HG03378 (cell line): ENCODE results near the gene SCAMP5.

ENCODE experiments used
- ATAC-seq: cut with Tn5 transposase; IDR thresholded peaks from one replicate; pipeline ENCODE4 v1.9.1; 2021; ENCODE audit warnings: mild to moderate bottlenecking, moderate library complexity; ENCODE audit not compliant: unreplicated experiment

Gene SCAMP5

GRCh38 chr15:75021341-75021740 lies 26.0 kb downstream of the SCAMP5 start:
- ATAC-seq = no peak

DNA sequence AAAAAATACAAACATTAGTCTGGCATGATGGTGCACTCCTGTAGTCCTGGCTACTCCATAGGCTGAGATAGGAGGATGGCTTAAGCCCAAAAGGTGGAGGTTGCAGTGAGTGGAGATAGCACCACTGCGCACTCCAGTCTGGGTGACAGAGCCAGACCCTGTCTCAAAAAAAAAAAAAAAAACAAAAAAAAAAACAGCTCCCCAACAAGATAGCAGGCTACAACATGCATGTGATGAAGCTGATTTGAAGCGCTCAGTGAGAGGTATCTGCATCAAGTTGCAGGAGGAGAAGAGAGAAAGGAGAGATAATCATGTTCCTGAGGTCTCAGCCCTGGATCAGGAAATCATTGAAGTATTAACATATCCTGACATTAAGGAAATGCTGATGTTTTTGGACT lies 27.4 kb downstream of the SCAMP5 start:
- no peak for ATAC-seq

DNA sequence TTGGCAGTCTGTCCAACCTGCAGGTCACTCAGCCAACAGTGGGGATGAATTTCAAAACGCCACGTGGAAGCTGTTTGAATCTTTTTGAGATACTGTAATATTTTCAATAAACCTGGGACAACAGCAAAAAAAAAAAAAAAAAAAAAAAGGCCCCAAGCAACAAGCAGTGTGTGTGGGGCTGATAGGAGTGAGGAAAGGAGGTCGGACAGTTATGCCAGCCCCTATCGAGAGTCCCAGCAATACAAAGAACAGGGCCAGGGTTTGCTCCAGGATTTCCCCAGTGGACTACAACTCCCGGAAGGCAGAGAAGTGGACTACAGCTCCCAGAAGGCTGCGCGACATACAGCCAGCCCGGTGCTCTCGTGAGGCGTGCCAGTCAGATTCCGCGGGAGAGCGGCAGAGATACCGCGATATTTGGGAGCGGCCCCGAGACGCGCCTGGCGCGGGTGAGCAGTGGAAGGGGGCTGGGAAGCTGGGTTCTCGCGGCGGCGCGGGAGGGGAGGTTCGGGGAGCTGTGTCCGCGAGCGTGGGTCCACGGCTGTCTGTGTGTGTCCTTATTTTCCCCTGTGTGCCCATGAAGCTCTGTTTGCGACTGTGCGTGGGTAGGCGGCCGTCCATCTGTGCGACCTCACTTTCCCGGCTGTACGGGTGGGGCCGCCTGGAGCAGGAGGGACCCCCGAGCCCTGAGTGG lies 28.0 kb downstream of the SCAMP5 start, which contains the start of gene PPCDC:
TSS of gene PPCDC (plus strand) at position 410 of the 691 bp plus-strand sequence. CDS start 4,729 bp downstream, outside the sequence.
- peak; percentile 79 for ATAC-seq

GRCh38 chr15:75023872-75024636 lies 28.7 kb downstream of the SCAMP5 start:
- ATAC-seq = no peak

GRCh38 chr15:75025107-75025506 lies 29.7 kb downstream of the SCAMP5 start:
- ATAC-seq = no peak

DNA sequence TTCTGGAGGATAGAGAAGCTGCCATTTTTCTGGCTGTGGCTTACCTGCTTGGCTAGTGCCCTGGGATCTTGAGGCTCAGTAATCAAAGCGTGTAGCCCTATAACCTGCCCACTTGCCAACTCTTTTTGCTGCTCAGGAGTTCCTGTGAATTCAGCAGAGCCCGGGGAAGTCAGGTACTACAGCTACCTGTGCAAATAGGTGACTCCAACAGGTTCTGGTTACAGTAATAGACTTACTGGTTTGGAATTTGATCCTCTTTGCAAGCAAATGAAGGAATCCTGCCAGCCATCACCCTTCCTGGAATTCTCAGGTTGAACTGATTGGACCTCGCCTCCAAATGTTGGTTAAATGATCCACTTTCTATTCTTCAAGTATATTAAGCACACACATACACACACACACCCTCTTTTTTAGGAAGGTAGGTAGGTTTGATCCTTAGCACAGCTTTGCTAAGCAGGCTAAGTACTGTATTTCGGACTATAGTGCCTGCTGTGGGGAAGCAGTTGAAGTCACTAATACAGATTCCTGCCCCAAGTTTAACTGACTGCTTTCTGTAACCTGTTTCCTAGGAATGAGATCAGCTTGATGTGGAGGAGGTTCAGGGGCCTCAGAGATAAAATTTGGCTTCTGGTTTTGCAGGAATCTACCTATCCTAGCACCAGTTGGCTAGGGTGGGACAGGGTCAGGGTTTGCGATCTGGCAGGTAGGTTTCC lies 30.3 kb downstream of the SCAMP5 start:
- ATAC-seq = no peak

- no peak for ATAC-seq
These were observed 32.2 kb downstream of the SCAMP5 start for GRCh38 chr15:75027551-75027950.

- no peak for ATAC-seq
These were observed 33.6 kb downstream of the SCAMP5 start for GRCh38 chr15:75028991-75029377.

- ATAC-seq = peak; percentile 53
These were observed 34.1 kb downstream of the SCAMP5 start for GRCh38 chr15:75029378-75030022.

DNA sequence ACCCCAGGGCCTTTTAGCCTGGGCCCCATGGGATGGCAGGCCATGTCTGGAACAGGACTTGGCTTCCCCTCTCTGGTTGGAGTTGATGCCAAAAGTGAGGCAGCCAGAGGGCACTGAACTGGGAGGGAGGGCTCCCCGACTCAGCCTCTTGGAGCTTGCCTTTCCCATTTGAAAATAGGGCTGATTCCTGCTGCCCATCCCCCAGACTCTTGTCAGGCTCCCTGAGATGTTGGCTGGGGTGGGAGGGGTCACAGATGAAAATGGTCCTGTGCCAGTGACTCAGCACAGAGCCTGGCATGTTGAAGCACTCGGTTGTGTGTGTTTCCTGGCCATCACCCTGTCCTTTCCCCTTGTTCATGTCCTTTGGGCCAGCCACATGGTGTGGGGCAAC lies 34.7 kb downstream of the SCAMP5 start:
- ATAC-seq = no peak

DNA sequence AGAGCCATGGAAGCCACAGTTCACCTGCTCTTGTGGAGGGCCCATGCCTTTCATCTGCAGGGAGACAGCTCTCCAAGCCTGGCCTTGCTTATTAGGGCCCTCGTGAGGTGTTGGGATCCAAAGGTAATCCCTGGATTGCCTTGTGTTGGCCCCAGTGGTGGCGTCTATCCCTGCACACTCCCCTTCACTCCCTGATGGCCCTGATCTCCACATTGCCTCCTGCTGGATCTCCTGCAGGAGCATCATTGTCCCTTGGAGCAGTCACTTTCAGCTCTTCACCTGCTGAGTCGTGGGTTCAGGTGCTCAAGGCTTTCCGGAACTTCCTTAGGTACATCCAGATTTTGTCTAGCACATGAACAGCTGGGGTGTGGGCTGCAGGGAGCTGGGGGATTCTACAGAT lies 35.1 kb downstream of the SCAMP5 start:
- ATAC-seq = no peak

GRCh38 chr15:75031848-75032247 lies 36.5 kb downstream of the SCAMP5 start:
- no peak for ATAC-seq

GRCh38 chr15:75032395-75032794 lies 37.0 kb downstream of the SCAMP5 start:
- no peak for ATAC-seq

DNA sequence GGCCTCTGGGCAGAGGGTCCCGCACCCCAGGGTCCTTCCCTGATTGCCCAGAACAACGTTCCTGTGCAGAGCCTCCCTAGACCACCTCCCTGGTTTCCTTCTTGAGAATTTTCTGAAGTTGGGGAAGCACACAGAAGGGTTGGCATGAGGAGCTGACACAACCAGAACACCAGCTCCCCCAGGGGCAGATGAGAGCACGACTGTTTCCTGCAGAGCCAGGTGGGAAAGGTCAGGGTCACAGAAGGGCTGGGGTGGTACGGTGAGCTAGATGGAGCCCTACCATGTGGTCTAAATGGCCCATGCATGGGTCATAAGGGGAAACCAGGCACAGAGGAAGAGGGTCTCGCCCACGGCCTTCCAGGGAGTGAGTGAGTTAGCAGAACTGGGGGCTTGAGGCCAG lies 38.4 kb downstream of the SCAMP5 start:
- no peak for ATAC-seq

- no peak for ATAC-seq
These were observed 39.3 kb downstream of the SCAMP5 start for GRCh38 chr15:75034615-75035014.

- ATAC-seq = no peak
These were observed 40.9 kb downstream of the SCAMP5 start for GRCh38 chr15:75036212-75036616.

DNA sequence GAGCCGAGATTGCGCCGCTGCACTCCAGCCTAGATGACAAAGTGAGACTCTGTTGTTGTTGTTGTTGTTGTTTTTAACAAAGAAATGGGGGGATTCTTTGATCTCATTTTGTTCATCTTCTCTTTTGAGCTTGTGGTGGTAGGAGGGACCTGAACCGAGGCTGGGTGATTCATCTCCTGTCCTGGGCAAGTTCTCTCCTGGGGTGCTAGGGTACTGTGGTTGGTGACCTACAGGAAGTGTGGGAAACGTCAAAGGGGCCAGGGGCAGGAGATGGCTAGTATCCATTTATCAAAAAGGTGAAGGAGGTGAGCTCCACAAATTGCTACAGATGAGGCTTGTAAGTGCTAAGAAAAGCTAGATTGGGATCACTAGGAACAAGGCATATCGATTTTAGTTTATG lies 42.3 kb downstream of the SCAMP5 start:
- no peak for ATAC-seq

DNA sequence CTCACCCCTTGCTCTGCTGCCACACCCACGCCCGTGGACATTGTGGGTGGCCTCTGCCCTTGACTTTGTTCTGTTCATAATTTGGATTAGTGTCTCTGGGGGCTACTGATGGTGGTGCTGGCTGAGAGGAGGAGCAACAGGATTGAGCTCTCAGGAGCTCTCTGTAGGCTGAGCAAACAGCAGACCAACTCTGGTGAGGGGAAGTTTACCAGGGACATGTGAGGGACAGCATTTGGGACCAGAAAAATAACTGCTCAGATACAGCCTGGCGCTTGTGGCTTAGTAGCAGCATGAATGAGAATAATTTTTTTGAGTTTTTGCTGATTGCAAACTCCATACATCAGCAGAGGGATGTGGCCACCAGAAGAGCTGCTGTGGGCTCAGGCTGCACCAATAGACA lies 42.9 kb downstream of the SCAMP5 start:
- ATAC-seq = no peak

GRCh38 chr15:75042730-75043508 lies 47.6 kb downstream of the SCAMP5 start:
- peak; percentile 80 for ATAC-seq

- peak; percentile 33 for ATAC-seq
These were observed 48.3 kb downstream of the SCAMP5 start for GRCh38 chr15:75043509-75044257.
